ENCODE results near the gene TMEM130.

TMEM130 gene

DNA sequence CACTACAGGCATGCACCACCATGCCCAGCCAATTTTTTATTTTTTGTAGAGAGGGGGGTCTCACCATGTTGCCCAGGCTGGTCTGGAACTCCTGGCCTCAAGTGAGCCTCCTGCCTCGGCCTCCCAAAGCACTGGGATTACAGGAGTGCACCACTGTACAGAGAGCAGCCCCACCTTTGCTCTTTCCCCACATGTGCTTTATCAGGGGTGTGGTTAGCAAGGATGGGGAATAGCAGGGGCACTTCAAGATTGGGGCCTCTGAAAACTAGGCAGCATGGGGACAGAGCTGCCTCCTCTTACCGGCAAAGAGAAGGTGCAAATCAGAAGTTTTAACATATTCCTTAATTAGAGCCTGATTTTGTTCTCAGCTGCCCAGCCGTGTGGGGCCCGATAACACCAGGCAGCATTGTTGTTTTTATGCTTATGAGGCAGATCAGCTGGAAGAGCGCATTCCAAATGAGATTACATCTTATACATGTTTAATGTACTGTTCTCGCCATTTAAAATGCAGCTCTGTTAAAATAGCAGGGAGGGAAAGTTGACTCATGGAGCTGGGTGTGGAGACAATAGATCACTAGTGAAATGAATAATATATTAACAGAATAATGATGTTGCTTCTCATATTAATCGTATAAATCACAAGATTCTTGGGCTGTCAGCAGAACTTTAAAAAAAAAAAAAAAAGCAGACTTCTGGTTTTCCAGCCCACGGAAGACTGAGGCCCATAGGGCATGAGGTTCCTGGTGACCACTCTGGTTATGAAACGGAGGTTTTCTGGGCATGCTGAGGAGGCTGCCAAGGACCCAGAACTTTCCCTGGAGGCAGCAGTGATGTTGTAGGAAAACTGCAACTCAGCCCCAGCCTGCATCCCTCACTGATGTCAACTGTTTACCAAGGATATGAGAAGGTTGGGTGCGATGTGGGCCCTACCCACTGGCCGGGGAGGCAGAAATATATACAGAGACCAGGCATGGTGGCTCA lies 62.5 kb downstream of the TMEM130 start:
- no peak for DNase-seq (ENCODE audit: low read depth)

DNA sequence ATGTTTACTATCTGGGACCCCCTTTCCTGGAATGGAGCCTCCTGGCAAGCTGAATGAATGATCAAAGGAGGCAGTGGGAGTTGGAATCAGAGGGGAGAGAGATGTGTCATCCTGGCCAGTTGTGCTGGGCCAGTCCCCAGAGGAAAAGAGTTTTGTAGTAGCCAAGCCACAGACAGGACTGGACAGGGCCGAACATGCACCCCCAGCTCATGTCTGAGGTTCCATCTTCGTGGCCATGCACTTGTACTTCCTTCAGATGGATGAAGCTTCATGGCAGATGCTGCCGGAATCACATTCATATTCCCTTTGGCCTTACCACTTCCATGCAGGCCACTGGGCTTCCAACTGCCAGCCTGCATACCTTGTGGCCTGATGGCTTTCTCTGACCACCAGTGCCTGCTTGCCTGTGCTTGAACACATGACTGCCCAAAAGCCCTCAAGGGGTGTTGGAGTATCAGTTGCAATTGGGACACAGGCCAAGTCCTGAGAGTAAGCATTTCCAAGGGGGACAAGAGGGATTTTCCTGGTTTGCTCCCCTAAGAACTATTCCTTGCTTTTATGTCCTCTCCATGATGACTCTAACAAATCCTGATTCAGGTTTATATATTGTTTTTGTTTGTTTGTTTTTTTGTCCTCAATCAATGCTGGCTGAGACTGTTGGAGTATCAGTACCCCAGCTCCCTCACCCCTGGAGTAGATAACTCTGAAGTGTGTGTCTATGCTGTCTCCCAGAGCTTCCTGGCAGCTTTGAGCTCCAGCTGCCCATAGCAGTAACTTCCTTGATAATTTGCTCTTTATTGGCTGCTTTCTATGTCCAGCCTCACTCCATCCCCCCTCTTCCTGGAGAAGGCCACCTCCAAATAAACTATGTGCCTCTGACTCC lies 63.6 kb downstream of the TMEM130 start:
- no peak for DNase-seq (ENCODE audit: low read depth)

- no peak for DNase-seq (ENCODE audit: low read depth)
Observed at GRCh38 chr7:98802781-98803110, 67.1 kb downstream of the TMEM130 start.

GRCh38 chr7:98802088-98802780 lies 67.6 kb downstream of the TMEM130 start:
- no peak for DNase-seq (ENCODE audit: low read depth)

DNA sequence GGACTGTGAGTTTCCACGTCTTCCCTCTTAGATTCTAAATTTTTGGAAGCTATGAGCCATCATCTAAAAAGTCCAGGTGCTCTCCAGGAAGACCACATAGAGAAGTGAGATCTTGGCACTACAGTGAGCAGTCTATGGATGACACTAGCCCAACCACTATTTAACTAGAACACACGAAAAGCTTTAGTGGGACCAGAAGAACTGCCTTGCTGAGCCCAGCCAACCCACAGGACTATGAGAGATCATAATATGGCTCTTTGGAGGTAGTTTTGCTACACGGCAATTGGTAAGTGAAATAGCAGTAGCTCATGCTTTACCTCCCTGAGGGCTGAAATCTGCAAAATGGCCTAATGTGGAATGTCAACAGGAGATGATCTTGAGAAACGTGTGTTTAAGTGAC lies 68.8 kb downstream of the TMEM130 start:
- no peak for DNase-seq (ENCODE audit: low read depth)

- no peak for DNase-seq (ENCODE audit: low read depth)
Observed at GRCh38 chr7:98797150-98797549, 72.7 kb downstream of the TMEM130 start.
